ENCODE data around the gene MTX2.
A peak's percentile ranks its signal among the peaks of the same experiment; 100 is the strongest.

Gene MTX2

DNA sequence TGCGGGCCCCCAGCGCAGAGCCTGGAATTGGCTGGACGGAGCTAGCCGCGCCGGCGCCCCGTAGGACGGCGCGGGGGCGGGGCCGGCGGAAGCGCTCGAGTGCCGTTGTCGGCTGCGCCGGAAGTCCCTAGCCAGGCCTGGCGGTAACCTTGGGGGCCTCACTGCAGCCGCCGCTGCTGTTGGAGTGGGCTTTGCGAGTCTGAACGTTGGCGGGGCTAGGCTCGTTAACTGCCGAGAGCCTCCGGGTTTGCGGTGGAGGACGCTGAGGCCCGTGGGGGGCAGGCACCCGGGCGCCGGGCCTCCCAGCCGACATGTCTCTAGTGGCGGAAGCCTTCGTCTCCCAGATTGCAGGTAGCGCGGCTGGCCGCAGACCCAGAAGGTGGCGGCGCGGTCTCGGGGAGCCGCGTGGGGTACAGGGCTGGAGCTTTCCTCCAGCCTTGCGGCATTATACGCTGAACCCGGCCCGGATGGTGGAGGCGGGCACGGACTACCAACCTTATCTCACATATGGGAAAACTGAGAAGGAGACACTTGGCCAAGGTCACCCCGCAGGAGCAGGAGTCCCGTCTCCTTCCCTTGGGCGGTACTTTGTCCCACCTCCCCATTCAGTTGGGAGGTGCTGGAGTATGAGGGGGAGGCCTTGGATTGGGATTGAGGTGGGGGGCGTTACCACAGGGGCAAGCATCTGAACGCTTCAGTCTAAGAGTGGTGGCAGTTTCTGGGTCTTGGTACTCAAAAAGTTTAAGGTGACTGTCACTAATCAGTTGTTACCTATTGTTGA, at the start of gene MTX2:
MTX2 (plus strand) TSS at position 124 of the 781 bp plus-strand sequence; CDS start at position 312, 188 bp downstream.
- DNase-seq (ENCODE audit: low read depth in 2 of 2), result peak; percentile 28 to 54

DNA sequence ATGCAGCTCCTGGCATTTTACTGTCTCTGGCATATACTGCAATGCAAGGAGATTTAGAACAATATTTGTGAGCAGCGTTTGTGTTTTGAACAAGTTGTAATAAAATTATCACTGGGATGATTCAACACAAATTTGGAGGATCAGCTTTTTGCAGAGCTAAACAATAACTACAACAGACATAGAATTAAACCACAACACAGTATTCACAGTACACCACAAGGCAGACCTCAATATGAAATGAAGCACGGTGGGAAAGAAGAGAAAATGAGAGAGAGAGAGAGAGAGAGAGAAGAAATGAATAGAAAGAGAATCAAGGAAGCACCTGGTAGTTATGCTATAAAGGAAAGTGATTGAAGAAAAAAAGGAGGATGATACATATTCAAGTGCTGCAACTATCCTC, 41.4 kb upstream of the MTX2 start:
- no peak for DNase-seq (ENCODE audit: low read depth in 2 of 2)

DNA sequence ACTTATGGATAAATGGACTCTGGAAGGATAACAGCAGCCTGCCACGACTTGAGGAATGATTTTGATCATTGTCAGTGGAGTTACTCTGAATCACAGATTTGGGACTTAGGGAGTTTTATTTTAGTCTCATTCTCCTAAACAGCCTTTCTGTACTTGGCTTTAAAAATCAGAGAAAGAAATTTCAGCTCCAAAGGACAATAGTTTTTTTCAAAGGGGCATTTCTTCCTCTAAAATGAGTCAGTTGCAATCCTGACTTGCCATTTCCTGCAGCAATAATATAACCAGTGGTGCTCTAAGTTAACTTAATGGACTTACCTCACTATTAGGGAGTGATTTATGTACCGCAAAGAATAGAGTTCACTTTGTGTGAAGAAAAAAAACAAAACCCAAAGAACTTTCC, 35.1 kb upstream of the MTX2 start:
- DNase-seq (ENCODE audit: low read depth in 2 of 2), result no peak

DNA sequence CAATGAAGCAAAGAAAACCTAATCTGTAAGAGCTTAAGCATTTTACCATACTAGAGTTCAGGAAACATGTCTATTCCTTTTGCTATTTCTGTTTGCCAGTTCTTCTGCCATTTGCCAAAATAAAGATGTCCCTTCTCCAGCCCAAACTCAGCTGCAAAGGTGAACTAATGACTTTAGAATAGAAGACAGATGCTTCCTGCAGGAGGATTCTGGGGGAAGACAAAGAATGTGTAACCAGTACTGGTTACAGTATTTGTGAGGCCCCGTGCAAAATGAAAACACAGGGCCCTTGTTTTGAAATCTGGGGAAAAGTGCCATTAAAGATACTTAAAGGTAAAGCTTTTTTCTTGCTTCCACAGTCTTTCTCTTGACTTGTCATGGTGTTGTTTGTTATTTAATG, 34.3 kb upstream of the MTX2 start:
- DNase-seq (ENCODE audit: low read depth in 2 of 2), result no peak

DNA sequence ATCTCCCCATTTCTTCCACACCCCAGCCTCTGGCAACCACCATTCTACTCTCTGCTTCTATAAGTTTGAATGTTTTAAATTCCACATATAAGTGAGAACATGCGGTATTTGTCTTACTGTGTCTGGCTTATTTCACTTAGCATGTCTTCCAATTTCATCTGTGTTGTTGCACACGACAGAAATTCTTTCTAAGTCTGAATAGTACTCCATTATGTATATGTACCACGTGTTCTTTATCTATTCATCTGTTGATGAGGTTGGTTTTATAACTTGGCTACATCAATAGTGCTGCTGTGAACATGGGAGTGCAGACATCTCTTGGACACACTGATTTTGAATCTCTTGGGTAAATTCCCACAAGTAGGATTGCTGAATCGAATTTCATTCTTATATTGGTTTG, 31.8 kb upstream of the MTX2 start:
- DNase-seq (ENCODE audit: low read depth in 2 of 2), result no peak

DNA sequence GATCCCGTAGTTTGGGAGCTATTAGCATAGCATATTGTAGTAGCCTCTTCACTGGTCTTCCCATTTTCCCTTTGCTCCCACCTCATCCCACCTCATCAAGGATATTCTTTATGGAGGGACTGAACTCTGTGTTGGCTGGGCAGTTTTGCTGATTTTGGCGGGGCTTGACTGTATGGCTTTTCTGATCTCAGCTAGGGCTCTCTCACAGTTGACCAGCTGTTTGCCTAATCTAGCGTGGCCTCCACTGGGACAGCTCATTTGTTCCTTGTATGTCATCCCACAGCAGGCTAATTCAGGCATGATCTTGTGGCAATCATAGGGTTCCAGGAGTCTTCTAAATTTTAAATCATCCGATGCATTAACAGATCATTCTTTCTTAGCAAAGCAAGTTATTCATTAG, 30.2 kb upstream of the MTX2 start:
- no peak for DNase-seq (ENCODE audit: low read depth in 2 of 2)

DNA sequence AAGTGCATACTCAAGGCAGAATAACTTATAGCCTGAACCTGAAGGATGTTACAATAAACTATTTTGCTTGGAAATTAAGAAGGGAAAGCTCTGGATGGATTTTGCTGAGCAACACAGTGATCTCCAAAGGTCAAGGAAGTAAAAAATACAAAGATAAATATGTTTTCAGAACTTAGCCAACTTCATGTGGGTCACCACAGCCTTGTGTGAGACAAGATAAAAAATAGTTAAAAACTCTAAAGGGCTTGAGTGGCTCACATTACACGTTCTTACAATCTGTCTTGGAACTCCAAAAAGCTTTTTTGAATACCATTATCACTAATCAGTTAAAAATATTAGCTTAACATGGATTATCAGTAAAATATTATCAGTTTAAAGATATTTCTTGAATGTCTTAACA, 28.9 kb upstream of the MTX2 start:
- no peak for DNase-seq (ENCODE audit: low read depth in 2 of 2)

DNA sequence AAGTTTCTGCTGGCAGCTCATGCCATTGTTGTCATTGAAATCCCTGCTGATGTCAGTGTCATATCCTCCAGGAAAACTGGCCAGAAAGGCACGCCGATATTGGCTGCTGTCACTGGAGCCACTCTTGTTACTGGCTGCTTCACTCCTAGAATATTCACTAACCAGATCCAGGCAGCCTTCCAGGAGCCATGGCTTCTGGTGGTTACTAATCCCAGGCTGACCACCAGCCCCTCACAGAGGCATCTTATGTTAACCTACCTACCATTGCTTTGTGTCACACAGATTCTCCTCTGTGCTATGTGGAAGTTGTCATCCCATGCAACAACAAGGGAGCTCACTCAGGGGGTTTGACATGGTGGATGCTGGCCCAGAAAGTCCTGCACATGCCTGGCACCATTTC, 27.0 kb upstream of the MTX2 start:
- no peak for DNase-seq (ENCODE audit: low read depth in 2 of 2)

DNA sequence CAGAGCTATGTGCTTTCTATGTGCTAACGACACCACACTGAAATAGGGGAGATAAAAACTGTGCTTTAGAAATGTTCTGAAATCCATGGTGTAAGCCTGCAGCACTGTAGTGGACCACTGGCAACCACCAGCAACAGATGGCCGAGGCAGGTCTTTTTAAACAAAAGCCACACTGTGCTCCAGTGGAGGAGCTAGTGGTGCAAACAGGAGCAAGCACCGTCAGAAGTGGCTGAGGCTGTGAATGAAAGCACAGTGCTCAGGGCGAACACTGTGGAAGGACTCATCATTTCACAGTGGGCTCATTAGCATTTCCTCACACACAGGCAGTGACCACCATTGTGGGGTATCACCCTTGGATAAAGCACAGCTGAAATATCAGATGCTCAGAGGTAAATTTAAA, 22.9 kb upstream of the MTX2 start:
- DNase-seq (ENCODE audit: low read depth in 2 of 2), result no peak

DNA sequence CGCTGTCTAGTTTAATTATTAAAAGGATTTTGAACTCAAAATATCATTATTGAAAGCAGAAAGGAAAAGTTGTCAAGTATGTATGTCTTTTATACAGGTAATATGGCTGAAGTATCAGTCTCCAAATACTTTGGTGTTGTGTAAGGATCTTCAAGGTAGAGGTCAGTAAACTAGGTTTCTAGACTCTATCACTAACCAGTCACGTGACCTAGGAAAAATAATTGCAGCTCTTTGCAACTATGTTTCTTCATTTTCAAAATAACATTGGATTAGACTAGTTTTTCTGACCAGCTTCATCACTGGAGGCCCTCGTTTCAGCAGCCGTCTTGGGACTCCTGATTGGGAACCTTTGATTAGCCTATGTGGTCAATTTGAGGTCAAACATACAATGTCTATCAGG, 21.4 kb upstream of the MTX2 start:
- DNase-seq (ENCODE audit: low read depth in 2 of 2), result no peak

DNA sequence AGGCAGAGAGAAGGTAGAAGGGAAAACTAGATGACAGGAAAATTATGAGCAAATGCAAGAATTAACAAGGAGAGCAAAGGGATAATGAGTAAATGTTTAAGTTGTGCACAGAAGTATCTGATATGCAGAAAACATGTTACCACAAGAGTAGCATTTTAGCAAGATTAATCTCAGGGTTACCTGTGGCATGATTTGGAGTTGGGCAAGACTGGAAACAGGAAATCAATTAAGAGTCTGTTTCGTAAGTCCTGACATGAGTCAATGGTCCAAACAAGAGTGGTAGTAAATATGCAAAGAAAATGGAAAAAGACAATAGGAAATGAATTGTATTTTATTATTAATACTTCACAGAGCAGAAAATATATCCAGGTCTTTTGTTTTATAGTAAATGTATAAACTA, 17.3 kb upstream of the MTX2 start:
- no peak for DNase-seq (ENCODE audit: low read depth in 2 of 2)

DNA sequence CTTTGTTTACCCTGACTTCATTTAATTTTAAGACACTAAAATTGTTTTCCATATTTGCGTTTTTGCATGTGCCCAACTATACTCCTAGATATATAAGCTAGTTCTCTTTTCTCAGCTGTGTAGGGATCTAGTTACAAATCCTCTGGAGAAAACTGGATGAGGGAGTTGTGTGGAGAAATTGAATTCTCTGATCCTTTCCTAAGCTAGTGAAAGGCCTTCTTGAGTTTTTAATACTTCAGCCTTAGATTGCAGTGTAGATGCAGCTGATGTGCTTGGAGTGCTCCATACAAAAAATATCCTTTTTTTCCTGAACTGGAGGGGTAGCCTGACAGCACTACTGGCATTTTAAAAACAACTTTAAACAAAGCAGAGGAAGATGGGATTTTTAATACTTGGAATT, 8.6 kb upstream of the MTX2 start:
- no peak for DNase-seq (ENCODE audit: low read depth in 2 of 2)

DNA sequence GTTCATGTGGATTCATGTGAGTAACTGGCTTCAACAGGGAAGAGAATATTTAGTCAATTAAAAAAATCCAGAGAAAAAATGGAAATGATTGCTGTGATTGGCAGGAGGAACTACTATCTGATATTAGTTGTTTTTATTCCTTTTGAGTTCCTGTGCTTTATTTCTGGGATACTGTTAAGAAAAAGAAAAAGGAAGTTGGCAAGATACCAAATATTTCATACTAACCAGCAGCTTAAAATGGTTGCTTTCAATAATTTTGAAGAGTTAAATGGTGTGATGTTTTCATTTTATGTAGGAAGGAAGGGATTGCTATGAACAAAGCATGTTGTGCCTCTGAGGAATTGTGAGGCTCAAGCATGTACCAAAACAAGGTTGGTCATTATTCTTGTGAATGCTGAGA, 8.1 kb upstream of the MTX2 start:
- DNase-seq (ENCODE audit: low read depth in 2 of 2), result no peak

DNA sequence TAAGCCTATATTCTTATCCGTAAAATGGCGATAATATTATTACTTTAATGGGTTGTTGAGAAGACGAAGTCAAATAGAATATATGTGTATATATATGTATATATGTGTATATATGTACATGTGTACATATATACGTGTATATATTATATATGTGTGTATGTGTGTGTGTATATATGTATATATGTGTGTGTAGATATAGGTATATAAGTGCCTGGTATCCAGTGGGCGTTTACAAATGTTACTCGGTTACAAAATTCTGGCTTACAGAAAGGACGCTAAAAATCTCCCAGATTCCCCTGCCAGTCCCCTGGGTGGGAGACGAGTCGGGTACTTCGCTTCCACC, 295 bp upstream of the MTX2 start:
- no peak for DNase-seq (ENCODE audit: low read depth in 2 of 2)

DNA sequence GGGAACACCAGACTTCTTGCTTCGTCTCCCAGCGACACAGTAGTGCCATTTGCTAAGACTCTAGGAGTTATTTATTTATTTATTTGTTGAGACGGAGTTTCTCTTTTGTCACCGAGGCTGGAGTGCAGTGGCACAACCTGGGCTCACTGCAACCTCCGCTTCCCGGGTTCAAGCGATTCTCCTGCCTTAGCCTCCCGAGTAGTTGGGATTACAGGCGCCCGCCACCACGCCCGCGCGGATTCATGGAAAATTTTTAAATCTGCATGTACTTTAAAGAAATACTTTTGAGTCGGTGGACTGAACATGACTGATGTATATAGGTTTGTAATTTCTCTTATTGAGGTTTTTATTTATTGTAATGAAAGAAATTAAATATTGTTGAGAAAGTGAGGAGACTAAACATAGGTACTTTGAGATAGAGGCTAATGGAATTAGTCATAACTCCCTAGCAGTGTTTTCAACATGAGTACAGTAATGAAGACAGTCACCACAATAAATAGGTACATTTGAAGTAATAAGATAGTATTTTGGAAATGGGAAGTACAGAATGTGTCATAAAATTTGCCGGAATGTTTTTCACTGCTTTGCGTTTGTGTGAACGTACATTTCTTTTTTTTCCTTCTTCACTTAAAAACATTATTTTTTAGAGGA, 983 bp downstream of the MTX2 start:
- no peak for DNase-seq (ENCODE audit: low read depth in 2 of 2)

DNA sequence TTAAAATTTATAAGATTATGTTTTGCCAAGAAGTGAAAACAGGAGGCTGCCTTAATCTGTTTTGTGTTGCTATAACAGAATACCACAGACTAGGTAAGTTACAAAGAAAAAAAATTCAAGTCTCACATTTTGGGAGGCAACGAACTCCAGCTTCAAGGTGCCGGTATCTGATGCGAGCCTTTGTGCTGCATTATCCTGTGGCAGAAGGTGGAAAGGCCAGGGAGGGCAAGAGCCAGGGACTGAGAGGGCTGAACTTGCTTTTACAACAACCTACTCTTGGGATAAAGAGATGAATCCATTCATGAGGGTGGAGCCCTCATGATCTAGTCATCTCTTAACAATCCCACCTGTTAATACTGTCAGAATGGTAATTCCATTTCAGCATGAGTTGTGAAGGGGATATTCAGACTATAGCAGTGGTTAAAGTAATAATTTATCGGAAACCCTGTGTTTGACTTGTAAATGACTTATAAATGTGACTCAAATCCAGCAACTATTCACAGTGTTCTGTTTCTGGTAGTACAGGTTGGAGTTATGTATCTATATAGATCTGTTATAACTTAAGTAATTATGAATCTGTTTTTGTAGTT, 3.7 kb downstream of the MTX2 start:
- DNase-seq (ENCODE audit: low read depth in 2 of 2), result no peak

DNA sequence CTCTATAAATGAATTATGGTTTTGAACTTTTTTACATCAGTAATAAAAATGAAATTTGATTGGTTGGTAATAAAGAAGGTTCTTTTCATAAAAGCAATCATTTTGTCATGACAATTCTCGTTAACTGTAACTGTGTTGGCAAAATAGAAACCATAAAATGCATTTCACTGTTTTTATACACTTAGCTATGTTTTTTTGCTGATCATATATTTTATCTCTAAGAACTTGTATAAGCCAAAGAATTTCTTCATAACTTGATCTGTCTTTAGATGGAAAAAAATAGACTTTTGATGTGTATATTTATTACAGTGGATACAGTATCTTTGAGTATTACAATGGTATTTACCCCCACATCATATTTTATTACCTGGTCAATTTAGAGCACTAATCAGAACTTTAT, 9.7 kb downstream of the MTX2 start:
- no peak for DNase-seq (ENCODE audit: low read depth in 2 of 2)

DNA sequence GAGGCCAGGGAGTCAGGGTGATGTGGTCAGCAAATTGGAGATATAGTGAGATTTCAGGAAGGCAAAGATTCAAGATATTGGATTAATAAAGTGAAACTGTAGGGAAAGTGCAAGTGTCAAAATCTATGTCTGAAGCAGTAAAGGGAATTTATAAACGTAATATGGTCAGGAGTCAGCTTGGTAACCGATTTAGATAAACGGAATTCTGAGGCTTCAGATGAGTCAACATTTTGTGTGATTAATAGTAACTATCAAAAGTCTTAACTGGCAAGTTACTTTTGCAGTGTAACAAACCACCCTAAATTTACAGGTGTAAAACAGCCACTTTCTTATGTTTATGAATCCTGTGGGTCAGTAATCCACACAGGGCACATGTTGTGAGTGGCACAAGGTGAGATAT, 10.9 kb downstream of the MTX2 start:
- DNase-seq (ENCODE audit: low read depth in 2 of 2), result no peak

DNA sequence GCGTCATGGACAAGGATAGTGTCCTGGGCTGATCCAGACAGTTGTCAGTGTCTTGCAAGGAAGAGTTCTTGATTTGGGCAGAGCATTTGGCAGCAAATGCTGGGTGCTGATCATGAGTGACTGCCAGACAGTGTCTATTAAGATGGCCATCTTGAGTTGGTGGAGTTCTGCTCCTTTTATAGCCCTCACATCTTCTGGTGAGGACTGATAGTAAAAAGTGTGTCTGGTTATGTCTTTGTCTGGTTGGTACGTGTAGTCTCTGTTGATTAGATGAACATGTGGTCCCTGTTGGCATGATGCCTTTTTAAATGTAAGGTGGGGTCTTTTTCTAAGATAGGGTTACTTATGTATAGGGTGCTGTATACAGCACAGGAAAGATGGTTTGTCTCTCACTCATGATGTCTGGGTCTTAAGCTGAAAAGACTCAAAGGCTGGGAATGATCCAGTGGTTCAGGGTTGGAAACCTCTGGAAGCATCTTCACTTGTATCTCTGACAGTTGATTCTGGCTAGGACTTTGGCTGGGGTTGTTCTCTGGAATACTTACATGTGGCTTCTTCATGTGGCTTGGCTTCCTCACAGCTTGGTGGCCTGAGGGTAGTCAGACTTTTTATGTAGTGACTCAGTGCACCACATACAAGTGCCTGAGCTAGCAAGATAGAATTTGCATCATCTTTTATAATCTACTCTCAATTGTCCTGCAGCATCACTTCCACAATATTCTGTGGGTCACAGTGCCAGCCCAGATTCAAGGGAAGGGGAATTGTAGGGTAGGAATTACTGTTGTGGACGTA, 11.8 kb downstream of the MTX2 start:
- DNase-seq (ENCODE audit: low read depth in 2 of 2), result no peak

DNA sequence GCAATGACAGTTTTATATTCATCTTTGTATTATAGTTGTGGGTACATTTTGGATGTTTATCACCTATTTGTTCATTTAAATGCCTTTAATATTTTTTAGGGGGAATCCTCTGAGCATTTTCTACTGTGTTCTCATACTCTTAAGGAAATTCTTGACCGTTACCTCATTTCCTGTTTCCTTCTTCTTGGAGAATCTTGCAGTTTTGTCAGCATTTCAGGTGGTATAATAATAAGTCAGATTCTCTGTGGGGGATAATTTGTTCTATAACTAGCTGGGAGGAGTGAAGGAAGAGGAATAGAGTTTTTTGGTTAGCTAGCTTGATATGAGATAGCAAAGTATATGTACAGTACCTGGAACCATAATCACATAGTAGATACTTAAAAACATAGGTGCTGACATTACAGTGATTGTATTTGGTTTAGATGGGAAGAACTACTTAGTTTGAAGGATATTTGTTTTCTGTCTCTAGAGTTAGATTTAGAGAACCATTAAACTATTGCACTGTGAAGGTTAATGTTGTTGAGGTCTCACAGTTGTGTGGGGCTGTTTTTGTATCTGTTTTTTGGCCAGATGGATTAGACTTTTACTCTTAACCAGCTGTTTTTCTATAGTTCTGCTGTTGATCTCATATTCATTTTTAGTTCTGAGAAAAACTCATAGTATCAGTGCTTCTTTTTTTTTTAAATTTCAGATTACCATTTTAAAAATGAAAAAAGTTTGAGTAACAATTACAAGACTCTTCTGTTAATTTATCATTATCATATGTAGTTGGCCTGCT, 14.2 kb downstream of the MTX2 start:
- DNase-seq (ENCODE audit: low read depth in 2 of 2), result no peak

DNA sequence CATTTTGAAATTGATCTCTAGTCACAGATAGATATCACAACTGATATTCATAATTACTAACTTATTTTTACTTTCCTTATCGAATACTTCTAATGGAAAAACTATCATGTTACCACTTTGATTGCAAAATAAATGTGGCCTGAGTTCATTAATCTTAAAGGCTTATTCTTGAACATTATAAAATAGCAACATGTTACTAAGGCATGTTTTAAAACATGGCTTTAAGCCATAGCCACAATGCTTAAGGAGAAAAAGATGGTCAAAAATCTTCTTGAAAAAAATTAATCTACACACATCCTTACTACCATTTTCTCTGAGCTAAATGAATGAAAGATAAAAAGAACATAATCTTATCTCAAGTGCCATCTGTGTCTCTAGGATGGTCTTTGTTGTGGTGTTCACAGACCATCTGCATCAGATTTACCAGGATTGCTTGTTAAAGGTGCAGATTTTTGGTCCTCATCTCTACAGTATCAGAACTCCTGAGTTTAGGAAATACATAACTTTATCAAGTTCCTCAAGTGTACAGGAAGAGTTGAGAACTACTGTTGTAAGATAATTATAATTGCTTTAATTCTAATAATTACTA, 15.3 kb downstream of the MTX2 start:
- DNase-seq (ENCODE audit: low read depth in 2 of 2), result no peak

All from stimulated activated CD8-positive, alpha-beta memory T cell treated with anti-CD3 and anti-CD28 coated beads, Interleukin-15, amount 100 ng/mL, for 4 hours (primary cell).